Activated B cell treated with CpG ODN at 0.5 μM for 24 hours (primary cell): ENCODE measurements around the gene KIAA1549. TPM values are rescaled to one million over a fixed set of nuclear protein-coding genes. Genes with fewer than 3 reads are reported as not detected.

ENCODE experiments used
- ATAC-seq: fragments of 200-7000 bp; cut with Tn5 transposase; one replicate; pipeline ENCODE4 v1.10.0; 2021; ENCODE audit warnings: low read depth, mild to moderate bottlenecking, moderate library complexity
- CTCF ChIA-PET: fragments of 350-600 bp; sonication (Branson Sonifier 250); formaldehyde crosslinking; loops from one replicate; lab custom pipeline; 2021; ENCODE audit warnings: antibody characterized with exemption; lab: Charles Lee
- POLR2A ChIA-PET: fragments of 350-600 bp; sonication (Branson Sonifier 250); formaldehyde crosslinking; loops from one replicate; lab custom pipeline; 2021; ENCODE audit warnings: antibody characterized with exemption; lab: Charles Lee
- DNase-seq: peaks from one replicate; pipeline ENCODE4 v3.0.0; 2022
- H3K27ac Mint-ChIP-seq: one replicate; pipeline ENCODE4 v1.8.0; 2020; ENCODE audit warnings: mixed read lengths
- H3K27me3 Mint-ChIP-seq: one replicate; pipeline ENCODE4 v1.8.0; 2021; ENCODE audit warnings: mixed read lengths
- H3K36me3 Mint-ChIP-seq: one replicate; pipeline ENCODE4 v1.8.0; 2021; ENCODE audit warnings: low read depth, mixed read lengths
- H3K4me1 Mint-ChIP-seq: one replicate; pipeline ENCODE4 v1.8.0; 2021; ENCODE audit warnings: mixed read lengths
- H3K4me3 Mint-ChIP-seq: one replicate; pipeline ENCODE4 v1.8.0; 2020; ENCODE audit warnings: mild to moderate bottlenecking, mixed read lengths
- H3K9me3 Mint-ChIP-seq: one replicate; pipeline ENCODE4 v1.8.0; 2020; ENCODE audit warnings: mixed read lengths
- CTCF ChIP-seq: fragments of 200-600 bp; IDR thresholded peaks from one replicate; pipeline ENCODE4 v1.8.0; 2022; ENCODE audit warnings: antibody characterized with exemption, mild to moderate bottlenecking
- intact Hi-C: fragments of 100-400 bp; cut with micrococcal nuclease; formaldehyde crosslinking; loops from one replicate; pipeline ENCODE4 v1.15.1; 2024
- total RNA-seq: library from RNA; stranded (reverse); gene quantifications from 2 replicates; pipeline ENCODE4 v1.2.3, GENCODE V29; 2022

Gene KIAA1549
- total RNA-seq, 1 donor from 2014 or later: 0.42 TPM

GRCh38 chr7:138951953-138952352 lies 29.2 kb downstream of the KIAA1549 start:
- no peaks in the 10 kb centered on the region for H3K36me3 Mint-ChIP-seq
- no peaks in the 10 kb centered on the region for H3K4me1 Mint-ChIP-seq
- ATAC-seq (no peak), DNase-seq (no peak)
- no peak overlapping the region for H3K4me3 Mint-ChIP-seq
- ChIA-PET CTCF (no interaction called here), POLR2A (no interaction called here)
- H3K27ac Mint-ChIP-seq: no peak overlapping the region
- TF ChIP-seq CTCF: no peak
- H3K27me3 Mint-ChIP-seq: peaks cover 5% of the 10 kb centered on the region
- intact Hi-C loops: no loop called here
- H3K9me3 Mint-ChIP-seq: peaks cover 8% of the 10 kb centered on the region

GRCh38 chr7:138949421-138950088 lies 31.6 kb downstream of the KIAA1549 start:
- POLR2A ChIA-PET: no interaction called here
- Mint-ChIP-seq H3K36me3 (no peaks in the 10 kb centered on the region), H3K27me3 (peaks cover 5% of the 10 kb centered on the region), H3K4me3 (no peak overlapping the region), H3K27ac (no peak overlapping the region), H3K9me3 (no peaks in the 10 kb centered on the region), H3K4me1 (no peaks in the 10 kb centered on the region)
- TF ChIP-seq CTCF: no peak
- intact Hi-C loops: no loop called here
- DNase-seq (no peak), ATAC-seq (no peak)
- CTCF ChIA-PET: no interaction called here

- no peak overlapping the region for H3K27ac Mint-ChIP-seq
- ATAC-seq (no peak), DNase-seq (no peak)
- ChIA-PET CTCF (no interaction called here), POLR2A (no interaction called here)
- H3K4me1 Mint-ChIP-seq: no peaks in the 10 kb centered on the region
- no peaks in the 10 kb centered on the region for H3K9me3 Mint-ChIP-seq
- TF ChIP-seq CTCF: no peak
- no peak overlapping the region for H3K4me3 Mint-ChIP-seq
- peaks cover 5% of the 10 kb centered on the region for H3K27me3 Mint-ChIP-seq
- H3K36me3 Mint-ChIP-seq: no peaks in the 10 kb centered on the region
- intact Hi-C loops: no loop called here
Observed at GRCh38 chr7:138948403-138948802, 32.8 kb downstream of the KIAA1549 start.

GRCh38 chr7:138945821-138946220 lies 35.4 kb downstream of the KIAA1549 start:
- ChIA-PET POLR2A (no interaction called here), CTCF (no interaction called here)
- H3K4me1 Mint-ChIP-seq: no peaks in the 10 kb centered on the region
- H3K9me3 Mint-ChIP-seq: no peaks in the 10 kb centered on the region
- H3K27me3 Mint-ChIP-seq: no peaks in the 10 kb centered on the region
- H3K36me3 Mint-ChIP-seq: no peaks in the 10 kb centered on the region
- H3K4me3 Mint-ChIP-seq: no peak overlapping the region
- ATAC-seq: no peak
- no peak for DNase-seq
- no peak overlapping the region for H3K27ac Mint-ChIP-seq
- intact Hi-C loops: no loop called here
- no peak for TF ChIP-seq CTCF

GRCh38 chr7:138945154-138945553 lies 36.0 kb downstream of the KIAA1549 start:
- Mint-ChIP-seq H3K36me3 (no peaks in the 10 kb centered on the region), H3K9me3 (no peaks in the 10 kb centered on the region), H3K27ac (no peak overlapping the region), H3K4me3 (no peak overlapping the region), H3K4me1 (no peaks in the 10 kb centered on the region), H3K27me3 (no peaks in the 10 kb centered on the region)
- no peak for TF ChIP-seq CTCF
- ATAC-seq: no peak
- intact Hi-C loops: no loop called here
- ChIA-PET CTCF (no interaction called here), POLR2A (no interaction called here)
- DNase-seq: no peak
